Globus pallidus (tissue), 1 donor: ENCODE measurements around the gene CFTR.

ENCODE experiments used
- DNase-seq: peaks from one replicate; pipeline ENCODE4 v3.0.0-alpha.2; 2015; ENCODE audit warnings: low spot score

Gene CFTR

DNA sequence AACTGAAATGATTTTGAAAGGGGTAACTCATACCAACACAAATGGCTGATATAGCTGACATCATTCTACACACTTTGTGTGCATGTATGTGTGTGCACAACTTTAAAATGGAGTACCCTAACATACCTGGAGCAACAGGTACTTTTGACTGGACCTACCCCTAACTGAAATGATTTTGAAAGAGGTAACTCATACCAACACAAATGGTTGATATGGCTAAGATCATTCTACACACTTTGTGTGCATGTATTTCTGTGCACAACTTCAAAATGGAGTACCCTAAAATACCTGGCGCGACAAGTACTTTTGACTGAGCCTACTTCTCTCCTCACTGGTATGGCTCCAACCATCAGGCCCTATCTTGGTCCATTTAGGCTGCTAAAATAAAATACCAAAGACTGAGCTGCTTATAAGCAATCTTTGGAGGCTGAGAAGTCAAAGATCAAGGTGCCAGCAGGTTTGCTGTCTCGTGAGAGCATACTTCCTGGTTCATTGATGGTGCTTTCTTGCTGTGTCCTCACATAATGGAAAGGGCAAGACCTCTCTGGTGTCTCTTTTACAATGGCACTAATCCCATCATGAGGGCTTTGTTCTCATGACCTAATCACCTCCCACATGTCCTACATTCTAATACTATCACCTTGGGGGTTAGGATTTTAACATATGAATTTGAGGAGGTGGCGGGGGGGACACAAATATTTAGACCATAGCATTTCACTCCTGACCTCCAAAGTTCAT, 173.3 kb downstream of the CFTR start:
- no peak for DNase-seq

DNA sequence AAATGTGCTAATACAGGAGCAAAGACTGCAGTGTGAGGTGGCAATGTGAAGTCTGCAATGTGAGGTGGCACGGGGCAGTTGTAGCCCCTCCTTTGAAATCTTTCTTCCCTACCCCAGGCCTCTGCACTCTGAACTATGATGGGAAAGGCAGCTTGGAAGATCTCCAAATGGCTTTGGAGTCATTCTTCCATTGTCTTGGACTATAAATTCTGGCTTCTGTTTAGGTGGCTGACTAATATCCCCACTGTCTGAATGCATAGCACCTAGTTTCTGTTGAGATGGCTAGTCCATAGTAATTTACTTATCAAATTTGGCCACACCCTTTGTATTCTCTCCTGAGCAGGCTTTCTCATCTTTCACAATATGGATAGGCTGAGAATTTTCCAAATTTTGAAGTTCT, 175.0 kb downstream of the CFTR start:
- DNase-seq: no peak

DNA sequence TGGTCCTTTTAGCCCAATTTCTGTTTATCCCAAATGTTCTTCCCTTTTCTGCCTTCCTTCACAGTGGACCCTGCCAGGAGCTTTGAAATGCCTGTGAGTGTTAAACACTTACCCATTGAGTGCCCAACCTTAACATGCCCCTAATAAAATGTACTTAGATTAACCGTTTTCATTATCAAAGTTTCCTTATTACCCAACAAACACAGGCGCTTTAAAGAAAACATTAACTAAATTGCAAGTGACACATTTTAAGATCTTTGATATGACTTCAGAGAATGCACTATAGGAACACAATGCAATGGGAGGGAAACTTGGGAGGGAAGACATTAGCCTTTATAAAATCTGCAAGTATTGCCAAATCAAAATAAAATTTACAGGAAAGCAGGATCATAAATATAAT, 177.0 kb downstream of the CFTR start:
- DNase-seq: no peak

GRCh38 chr7:117659531-117660011, 179.7 kb downstream of the CFTR start:
- no peak for DNase-seq

DNA sequence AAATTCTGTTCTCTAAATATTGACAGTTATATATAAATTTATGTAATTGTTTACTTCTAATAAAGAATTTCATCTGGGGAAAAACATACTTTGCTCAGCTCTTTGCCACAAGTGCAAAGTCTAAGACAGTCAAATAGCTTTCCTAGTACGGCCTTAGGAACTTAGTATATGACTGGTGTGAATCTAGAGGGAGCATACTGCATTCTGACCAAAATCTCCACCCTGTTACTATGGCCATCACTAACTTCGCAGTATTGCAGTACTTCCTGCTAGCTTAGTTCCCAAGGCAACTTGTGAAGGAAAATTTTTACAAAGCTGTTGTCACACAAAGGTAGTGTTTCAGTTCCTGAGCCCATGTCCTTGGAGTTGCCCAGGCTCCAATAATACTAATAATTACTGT, 181.5 kb downstream of the CFTR start:
- no peak for DNase-seq

GRCh38 chr7:117664047-117664446, 184.2 kb downstream of the CFTR start:
- DNase-seq: no peak

DNA sequence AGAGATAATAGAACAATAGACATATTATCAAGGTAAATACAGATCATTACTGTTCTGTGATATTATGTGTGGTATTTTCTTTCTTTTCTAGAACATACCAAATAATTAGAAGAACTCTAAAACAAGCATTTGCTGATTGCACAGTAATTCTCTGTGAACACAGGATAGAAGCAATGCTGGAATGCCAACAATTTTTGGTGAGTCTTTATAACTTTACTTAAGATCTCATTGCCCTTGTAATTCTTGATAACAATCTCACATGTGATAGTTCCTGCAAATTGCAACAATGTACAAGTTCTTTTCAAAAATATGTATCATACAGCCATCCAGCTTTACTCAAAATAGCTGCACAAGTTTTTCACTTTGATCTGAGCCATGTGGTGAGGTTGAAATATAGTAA, 185.5 kb downstream of the CFTR start:
- no peak for DNase-seq

- no peak for DNase-seq
Observed at GRCh38 chr7:117666031-117666430, 186.2 kb downstream of the CFTR start.

DNA sequence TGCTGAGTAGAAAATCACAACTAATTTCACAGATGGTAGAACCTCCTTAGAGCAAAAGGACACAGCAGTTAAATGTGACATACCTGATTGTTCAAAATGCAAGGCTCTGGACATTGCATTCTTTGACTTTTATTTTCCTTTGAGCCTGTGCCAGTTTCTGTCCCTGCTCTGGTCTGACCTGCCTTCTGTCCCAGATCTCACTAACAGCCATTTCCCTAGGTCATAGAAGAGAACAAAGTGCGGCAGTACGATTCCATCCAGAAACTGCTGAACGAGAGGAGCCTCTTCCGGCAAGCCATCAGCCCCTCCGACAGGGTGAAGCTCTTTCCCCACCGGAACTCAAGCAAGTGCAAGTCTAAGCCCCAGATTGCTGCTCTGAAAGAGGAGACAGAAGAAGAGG, 186.9 kb downstream of the CFTR start:
- DNase-seq: no peak

GRCh38 chr7:117667456-117667855, 187.6 kb downstream of the CFTR start:
- DNase-seq: no peak

DNA sequence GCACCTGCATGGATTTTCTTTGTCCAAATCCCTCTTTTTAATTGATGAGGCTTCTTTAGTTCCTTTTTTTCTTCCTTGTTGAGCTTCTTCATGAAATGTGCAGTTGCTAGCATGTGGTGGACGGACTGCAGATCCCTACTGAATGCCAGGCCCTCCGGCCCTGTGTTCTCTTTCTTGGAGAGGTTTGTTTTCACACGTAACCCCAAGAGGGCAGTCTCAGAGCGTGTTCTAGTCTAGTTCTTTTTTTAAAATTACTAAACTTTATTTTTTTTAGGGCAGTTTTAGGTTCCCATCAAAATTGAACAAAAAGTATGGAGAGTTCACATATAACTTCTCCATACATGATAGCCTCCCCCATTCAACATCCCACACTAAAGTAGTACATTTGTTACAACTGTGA, 190.0 kb downstream of the CFTR start:
- DNase-seq: peak; percentile 47

DNA sequence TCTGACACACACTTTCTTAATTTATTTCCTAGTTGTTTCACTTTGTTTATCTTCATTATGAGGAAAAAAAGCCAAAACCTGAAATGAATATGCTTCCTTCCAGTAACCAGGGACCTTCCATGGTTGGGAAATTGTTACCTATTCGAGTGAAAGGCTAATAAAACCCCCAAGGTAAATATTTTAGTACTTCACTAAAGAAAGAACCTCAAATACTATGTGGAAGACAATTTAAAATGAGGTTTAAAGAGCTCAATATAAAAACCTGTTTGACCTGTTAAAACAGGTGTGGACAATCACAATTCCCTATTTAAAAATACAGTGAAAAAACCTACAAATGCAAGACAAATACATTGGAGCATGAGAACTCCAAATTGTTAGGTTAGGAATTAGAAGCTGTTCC, 192.6 kb downstream of the CFTR start:
- DNase-seq: no peak

DNA sequence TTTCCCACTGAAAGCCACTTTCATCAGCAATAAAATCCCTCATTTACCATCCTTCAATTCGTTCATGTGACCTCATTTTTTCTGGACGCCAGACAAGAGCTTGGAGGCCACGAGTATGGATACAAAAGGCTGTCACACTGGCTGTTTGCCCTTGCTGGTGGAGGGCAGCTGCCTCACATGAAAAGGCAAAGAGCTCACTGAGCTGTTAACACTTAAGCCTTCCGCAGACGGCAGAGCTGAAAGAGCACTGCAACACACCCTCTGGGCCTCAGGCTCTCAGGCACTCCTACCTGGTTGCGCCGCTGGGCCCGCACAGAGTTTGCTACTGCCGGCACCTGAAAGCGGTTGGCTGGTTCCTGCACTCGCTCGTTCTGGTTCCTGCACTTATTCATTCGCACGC, 193.5 kb downstream of the CFTR start:
- DNase-seq: peak; percentile 86

DNA sequence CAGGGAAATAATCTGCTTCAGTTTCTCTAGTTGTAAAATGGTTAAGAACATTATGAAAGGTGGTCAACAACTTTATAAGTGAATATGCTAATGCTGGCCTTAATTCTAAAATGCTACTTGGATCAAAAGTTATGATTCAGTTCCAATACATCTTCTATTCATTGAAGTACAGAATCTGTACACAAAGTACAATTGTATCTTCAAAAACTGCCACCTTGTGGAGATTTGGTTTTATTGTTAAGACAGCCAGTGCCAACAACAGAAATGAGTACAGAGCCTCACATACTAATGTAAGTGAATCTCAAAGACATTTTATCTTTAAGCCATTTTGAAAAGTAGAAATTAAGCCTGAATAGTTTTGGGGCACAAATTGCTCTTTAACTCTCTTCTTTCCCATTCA, 194.0 kb downstream of the CFTR start:
- peak; percentile 72 for DNase-seq

DNA sequence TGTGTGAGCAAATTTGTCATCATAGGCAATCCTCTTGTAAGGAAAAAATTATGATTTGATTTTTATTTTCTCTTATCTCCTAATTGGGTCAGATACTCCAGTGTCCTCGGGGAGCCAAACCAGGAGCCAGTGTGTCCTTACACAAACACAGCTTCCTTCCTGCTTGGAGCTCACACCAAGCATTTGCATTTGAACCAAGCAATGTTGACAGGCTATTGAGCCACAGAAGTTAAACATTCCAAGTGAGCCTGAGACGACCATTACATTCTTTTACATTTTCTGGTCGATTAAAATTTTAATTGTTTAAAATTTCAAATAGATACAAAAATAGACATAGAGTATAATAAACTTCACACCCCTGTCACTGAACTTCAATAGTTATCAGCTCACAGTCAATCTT, 194.8 kb downstream of the CFTR start:
- no peak for DNase-seq

DNA sequence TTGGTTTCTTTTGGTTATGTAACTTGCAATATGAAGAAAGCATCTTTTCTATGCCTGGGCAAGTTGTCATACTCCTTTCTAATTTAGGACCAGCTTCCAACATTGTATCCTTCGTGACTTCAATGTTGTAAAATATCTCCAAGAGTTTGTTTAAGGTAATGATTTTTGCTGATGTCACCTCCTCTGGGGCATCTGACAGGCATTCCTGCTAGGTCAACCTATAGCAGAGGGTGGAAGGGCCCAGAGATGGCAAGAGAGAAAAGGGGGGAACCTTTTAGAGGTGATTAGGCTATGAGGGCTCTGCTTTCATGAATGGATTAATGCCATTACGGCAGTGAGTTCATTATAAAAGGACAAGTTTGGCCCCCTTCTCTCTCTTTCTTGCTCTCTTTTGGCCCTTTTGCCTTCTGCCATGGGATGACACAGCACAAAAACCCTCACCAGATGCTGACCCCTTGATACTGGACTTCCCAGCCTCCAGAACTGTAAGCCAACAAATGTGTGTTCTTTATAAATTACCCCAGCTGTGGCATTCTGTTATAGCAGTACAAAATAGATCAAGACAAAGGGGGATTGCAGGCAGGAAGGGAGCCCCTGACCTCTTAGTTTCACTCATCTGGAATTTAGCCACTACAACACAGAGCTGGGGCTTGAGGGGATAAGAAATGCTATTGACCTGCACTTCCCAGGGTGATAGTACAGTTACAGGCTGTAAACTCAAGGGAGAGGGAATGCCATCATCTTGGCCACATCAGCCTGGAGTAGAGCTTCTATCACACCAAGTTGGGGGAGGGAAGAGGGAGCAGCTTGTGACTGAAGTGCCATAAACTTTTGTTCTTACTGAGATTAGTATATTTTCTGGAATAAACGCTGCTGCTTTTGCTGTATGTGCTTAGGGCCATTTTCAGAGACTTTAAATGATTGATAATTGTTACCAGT, 195.9 kb downstream of the CFTR start:
- no peak for DNase-seq

DNA sequence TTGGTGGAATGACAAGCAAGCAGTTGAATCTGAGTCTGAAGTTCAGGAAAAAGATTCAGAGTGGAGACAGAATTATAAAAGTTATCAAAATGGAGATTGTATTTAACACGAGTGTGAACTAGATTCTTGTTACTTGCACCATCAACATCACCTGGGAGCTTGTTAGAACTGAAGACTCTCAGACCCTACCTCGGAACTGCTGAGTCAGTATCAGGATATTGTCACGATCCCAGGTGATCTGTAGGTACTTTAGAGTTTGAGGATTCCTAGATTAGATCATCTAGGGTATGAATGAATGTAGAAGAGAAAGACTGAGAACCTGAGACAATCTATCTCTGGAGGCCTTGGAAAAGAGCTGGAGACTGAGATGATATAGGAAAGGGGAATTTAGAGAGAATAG, 199.3 kb downstream of the CFTR start:
- no peak for DNase-seq

GRCh38 chr7:117682681-117683385, 203.0 kb downstream of the CFTR start:
- no peak for DNase-seq

- no peak for DNase-seq
Observed at GRCh38 chr7:117683430-117684175, 203.8 kb downstream of the CFTR start.

DNA sequence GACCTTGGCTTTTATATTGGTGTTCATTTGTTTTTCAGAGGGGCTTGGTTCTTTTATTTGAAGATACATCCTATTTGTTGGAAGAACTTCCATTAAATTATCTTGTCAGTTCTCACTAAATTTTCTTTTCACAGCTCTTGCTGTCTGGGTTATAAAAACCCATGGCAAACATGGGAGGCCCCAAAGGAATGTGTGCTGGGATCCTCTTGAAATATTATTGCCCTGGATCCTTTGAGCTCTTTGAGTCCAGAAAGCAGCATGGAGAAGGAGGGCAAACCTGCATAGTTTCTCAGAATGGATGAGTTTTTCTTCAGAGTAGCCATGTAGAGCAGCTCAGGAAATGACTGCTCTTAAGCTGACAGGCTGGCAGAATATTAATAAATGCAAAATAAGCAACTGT, 206.0 kb downstream of the CFTR start:
- DNase-seq: no peak

- DNase-seq: no peak
Observed at GRCh38 chr7:117686311-117686935, 206.6 kb downstream of the CFTR start.
